SK-N-SH (cell line): ENCODE results near the gene KLK3. TPM values are rescaled to one million over a fixed set of nuclear protein-coding genes. Genes with fewer than 3 reads are reported as not detected.

ENCODE experiments used
- CTCF ChIA-PET: fragments of 300-600, 350-600 bp; formaldehyde crosslinking; extraction: SDS; loops from one replicate; lab custom pipeline; 2021; lab: Yijun Ruan, JAX
- POLR2A ChIA-PET: fragments of 350-600 bp; sonication (Branson Sonifier 250); formaldehyde crosslinking; extraction: SDS; loops from one replicate; lab custom pipeline; 2020; ENCODE audit warnings: antibody characterized with exemption, inconsistent platforms; lab: Yijun Ruan, JAX
- DNase-seq: peaks from one replicate; pipeline ENCODE4 v3.0.0; 2012
- H2AFZ ChIP-seq: fragments of 200-600 bp; sonication (generic); 2 replicates; pipeline ENCODE4 v1.8.1; 2016; ENCODE audit warnings: antibody characterized with exemption, mild to moderate bottlenecking, low read depth
- H3F3A ChIP-seq: fragments of 200-600 bp; sonication (generic); replicated peaks from 2 replicates; pipeline ENCODE3; 2016; ENCODE audit warnings: antibody characterized with exemption, mild to moderate bottlenecking; ENCODE audit not compliant: insufficient read depth
- H3K27ac ChIP-seq, 2 experiments: fragments of 200-500 bp in 1 of 2; fragments of 200-600 bp in 1 of 2; sonication (Bioruptor generic) in 1 of 2; sonication (generic), shearing (Covaris generic) in 1 of 2; 2 replicates each; pipeline versions ENCODE4 v1.5.1 to v1.6.1; 2014 to 2016; ENCODE audit warnings: low read depth in 2 of 2, inconsistent platforms in 1 of 2, low read length in 1 of 2, mild to moderate bottlenecking in 1 of 2, mixed read lengths in 1 of 2
- H3K27me3 ChIP-seq: fragments of 200-600 bp; sonication (generic), shearing (Covaris generic); 2 replicates; pipeline ENCODE4 v1.6.1; 2016; ENCODE audit warnings: mixed run types; ENCODE audit not compliant: insufficient read depth
- H3K36me3 ChIP-seq, 2 experiments: fragments of 200-500 bp in 1 of 2; fragments of 200-600 bp in 1 of 2; sonication (Bioruptor generic) in 1 of 2; sonication (generic) in 1 of 2; replicated peaks in 1 of 2; 2 replicates each; pipeline versions ENCODE3 to v1.5.1; 2014 to 2016; ENCODE audit warnings: low read length in 1 of 2, mild to moderate bottlenecking in 1 of 2; ENCODE audit not compliant: insufficient read depth in 2 of 2, control insufficient read depth in 1 of 2
- H3K4me1 ChIP-seq, 2 experiments: fragments of 200-500 bp in 1 of 2; fragments of 200-600 bp in 1 of 2; sonication (Bioruptor generic) in 1 of 2; sonication (generic), shearing (Covaris generic) in 1 of 2; 2 replicates each; pipeline versions ENCODE4 v1.5.1 to v1.6.1; 2014 to 2016; ENCODE audit warnings: low read depth in 1 of 2, low read length in 1 of 2, mixed run types in 1 of 2; ENCODE audit not compliant: insufficient read depth in 2 of 2, control insufficient read depth in 1 of 2
- H3K4me2 ChIP-seq: fragments of 200-600 bp; sonication (generic), shearing (Covaris generic); 2 replicates; pipeline ENCODE4 v1.6.1; 2017; ENCODE audit warnings: mixed run types
- H3K4me3 ChIP-seq, 2 experiments: fragments of 200-500 bp in 1 of 2; fragments of 200-600 bp in 1 of 2; sonication (Bioruptor generic) in 1 of 2; sonication (generic), shearing (Covaris generic) in 1 of 2; 2 replicates each; pipeline versions ENCODE4 v1.5.1 to v1.8.1; 2014 to 2016; ENCODE audit warnings: low read depth in 2 of 2, inconsistent platforms in 1 of 2, low read length in 1 of 2, mild to moderate bottlenecking in 1 of 2, mixed read lengths in 1 of 2, moderate library complexity in 1 of 2
- H3K79me2 ChIP-seq: fragments of 200-600 bp; sonication (generic); 2 replicates; pipeline ENCODE4 v1.8.1; 2017; ENCODE audit warnings: mild to moderate bottlenecking; ENCODE audit not compliant: insufficient read depth
- H3K9ac ChIP-seq: fragments of 200-600 bp; sonication (generic); 2 replicates; pipeline ENCODE4 v1.6.1; 2017; ENCODE audit warnings: mixed run types
- H3K9me2 ChIP-seq: fragments of 200-600 bp; sonication (generic); 2 replicates; pipeline ENCODE4 v1.6.1; 2017; ENCODE audit warnings: mixed run types
- H3K9me3 ChIP-seq: fragments of 200-600 bp; sonication (generic); 2 replicates; pipeline ENCODE4 v1.6.1; 2017; ENCODE audit warnings: mixed run types, mild to moderate bottlenecking, moderate library complexity
- H4K20me1 ChIP-seq: fragments of 200-600 bp; sonication (generic); 2 replicates; pipeline ENCODE4 v1.6.1; 2017; ENCODE audit warnings: mild to moderate bottlenecking, mixed run types; ENCODE audit not compliant: insufficient read depth
- CHD2 ChIP-seq: fragments of 150-350 bp; IDR thresholded peaks from 2 replicates; pipeline ENCODE4 v1.6.1; 2018; ENCODE audit warnings: low read length; ENCODE audit not compliant: partially characterized antibody
- ELF1 ChIP-seq: IDR thresholded peaks from 2 replicates; pipeline ENCODE4 v1.4.0; 2012
- EP300 ChIP-seq, 2 experiments: IDR thresholded peaks; 2 replicates each; pipeline versions ENCODE4 v1.4.0 to v1.6.1; 2012; ENCODE audit warnings: borderline replicate concordance in 1 of 2, low read depth in 1 of 2, low read length in 1 of 2
- GATA2 ChIP-seq: sonication (generic); formaldehyde crosslinking; IDR thresholded peaks from 2 replicates; pipeline ENCODE4 v1.5.0; 2020; ENCODE audit warnings: mild to moderate bottlenecking, missing genetic modification reagents
- JUND ChIP-seq: IDR thresholded peaks from 2 replicates; pipeline ENCODE4 v1.4.0; 2012
- MXI1 ChIP-seq: IDR thresholded peaks from 2 replicates; pipeline ENCODE4 v1.6.1; 2012; ENCODE audit warnings: mild to moderate bottlenecking, low read depth, low read length, improper control_type of control experiment
- NFIC ChIP-seq: IDR thresholded peaks from 2 replicates; pipeline ENCODE4 v1.4.0; 2012; ENCODE audit warnings: borderline replicate concordance
- NRF1 ChIP-seq: IDR thresholded peaks from 2 replicates; pipeline ENCODE4 v1.6.1; 2012; ENCODE audit warnings: low read depth, mild to moderate bottlenecking, low read length
- POLR2AphosphoS5 ChIP-seq: IDR thresholded peaks from 2 replicates; pipeline ENCODE4 v1.6.1; 2012; ENCODE audit warnings: low read depth, low read length
- RAD21 ChIP-seq: IDR thresholded peaks from 2 replicates; pipeline ENCODE4 v1.6.1; 2012; ENCODE audit warnings: mild to moderate bottlenecking, low read length
- RCOR1 ChIP-seq: fragments of 150-350 bp; IDR thresholded peaks from 2 replicates; pipeline ENCODE4 v1.6.1; 2017; ENCODE audit warnings: antibody characterized with exemption, low read length
- RXRA ChIP-seq: IDR thresholded peaks from 2 replicates; pipeline ENCODE4 v1.4.0; 2012; ENCODE audit warnings: low read depth, mild to moderate bottlenecking, borderline replicate concordance
- SIN3A ChIP-seq: IDR thresholded peaks from 2 replicates; pipeline ENCODE4 v1.6.1; 2012; ENCODE audit warnings: low read depth, mild to moderate bottlenecking, low read length, moderate library complexity, borderline replicate concordance
- TCF12 ChIP-seq: IDR thresholded peaks from 2 replicates; pipeline ENCODE4 v1.4.0; 2012
- YY1 ChIP-seq: IDR thresholded peaks from 2 replicates; pipeline ENCODE4 v1.4.0; 2012; ENCODE audit warnings: low read depth, mild to moderate bottlenecking
- WGBS: methylation state at CpG from one replicate; pipeline ENCODE4 v1.1.6; 2017; ENCODE audit warnings: low lambda C conversion rate; 5-methylcytosine and 5-hydroxymethylcytosine counted together
- polyA plus RNA-seq, 3 experiments: library from polyadenylated mRNA; depleted of rRNA; stranded (reverse); fragments of >200 nt; gene quantifications; 2 replicates each; pipeline ENCODE4 v1.2.3, GENCODE V29; 2012
- TF ChIP-seq, protein P1 (sequence below): IDR thresholded peaks from 2 replicates; pipeline ENCODE4 v1.4.0; 2012; ENCODE audit warnings: low read depth, borderline replicate concordance
- TF ChIP-seq, protein P2 (sequence below): fragments of 150-350 bp; IDR thresholded peaks from 2 replicates; pipeline ENCODE4 v1.6.1; 2017; ENCODE audit warnings: antibody characterized with exemption, low read length, low read depth, borderline replicate concordance

KLK3 gene
- polyA plus RNA-seq, 1 of the 3 experiments (the other 2 are of a cell fraction): not detected

DNA sequence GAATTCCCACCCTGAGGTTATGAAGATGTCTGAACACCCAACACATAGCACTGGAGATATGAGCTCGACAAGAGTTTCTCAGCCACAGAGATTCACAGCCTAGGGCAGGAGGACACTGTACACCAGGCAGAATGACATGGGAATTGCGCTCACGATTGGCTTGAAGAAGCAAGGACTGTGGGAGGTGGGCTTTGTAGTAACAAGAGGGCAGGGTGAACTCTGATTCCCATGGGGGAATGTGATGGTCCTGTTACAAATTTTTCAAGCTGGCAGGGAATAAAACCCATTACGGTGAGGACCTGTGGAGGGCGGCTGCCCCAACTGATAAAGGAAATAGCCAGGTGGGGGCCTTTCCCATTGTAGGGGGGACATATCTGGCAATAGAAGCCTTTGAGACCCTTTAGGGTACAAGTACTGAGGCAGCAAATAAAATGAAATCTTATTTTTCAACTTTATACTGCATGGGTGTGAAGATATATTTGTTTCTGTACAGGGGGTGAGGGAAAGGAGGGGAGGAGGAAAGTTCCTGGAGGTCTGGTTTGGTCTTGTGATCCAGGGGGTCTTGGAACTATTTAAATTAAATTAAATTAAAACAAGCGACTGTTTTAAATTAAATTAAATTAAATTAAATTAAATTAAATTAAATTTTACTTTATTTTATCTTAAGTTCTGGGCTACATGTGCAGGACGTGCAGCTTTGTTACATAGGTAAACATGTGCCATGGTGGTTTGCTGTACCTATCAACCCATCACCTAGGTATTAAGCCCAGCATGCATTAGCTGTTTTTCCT is 7.0 kb downstream of the KLK3 start:
- TF ChIP-seq GATA2 (CRISPR knock-in tag) (no peak), JUND (no peak), ELF1 (no peak), TCF12 (no peak), MXI1 (no peak), SIN3A (no peak), YY1 (no peak), RCOR1 (no peak), NRF1 (no peak), CHD2 (no peak), RAD21 (no peak), NFIC (no peak), RXRA (no peak), POLR2AphosphoS5 (no peak), EP300 (IDR thresholded peaks at IDR 0.05; ENCODE audit: borderline replicate concordance in 1 of 2, low read depth in 1 of 2, low read length in 1 of 2) (no peak)
- TF ChIP-seq, protein P1, sequence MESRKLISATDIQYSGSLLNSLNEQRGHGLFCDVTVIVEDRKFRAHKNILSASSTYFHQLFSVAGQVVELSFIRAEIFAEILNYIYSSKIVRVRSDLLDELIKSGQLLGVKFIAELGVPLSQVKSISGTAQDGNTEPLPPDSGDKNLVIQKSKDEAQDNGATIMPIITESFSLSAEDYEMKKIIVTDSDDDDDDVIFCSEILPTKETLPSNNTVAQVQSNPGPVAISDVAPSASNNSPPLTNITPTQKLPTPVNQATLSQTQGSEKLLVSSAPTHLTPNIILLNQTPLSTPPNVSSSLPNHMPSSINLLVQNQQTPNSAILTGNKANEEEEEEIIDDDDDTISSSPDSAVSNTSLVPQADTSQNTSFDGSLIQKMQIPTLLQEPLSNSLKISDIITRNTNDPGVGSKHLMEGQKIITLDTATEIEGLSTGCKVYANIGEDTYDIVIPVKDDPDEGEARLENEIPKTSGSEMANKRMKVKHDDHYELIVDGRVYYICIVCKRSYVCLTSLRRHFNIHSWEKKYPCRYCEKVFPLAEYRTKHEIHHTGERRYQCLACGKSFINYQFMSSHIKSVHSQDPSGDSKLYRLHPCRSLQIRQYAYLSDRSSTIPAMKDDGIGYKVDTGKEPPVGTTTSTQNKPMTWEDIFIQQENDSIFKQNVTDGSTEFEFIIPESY: no peak
- TF ChIP-seq, protein P2, sequence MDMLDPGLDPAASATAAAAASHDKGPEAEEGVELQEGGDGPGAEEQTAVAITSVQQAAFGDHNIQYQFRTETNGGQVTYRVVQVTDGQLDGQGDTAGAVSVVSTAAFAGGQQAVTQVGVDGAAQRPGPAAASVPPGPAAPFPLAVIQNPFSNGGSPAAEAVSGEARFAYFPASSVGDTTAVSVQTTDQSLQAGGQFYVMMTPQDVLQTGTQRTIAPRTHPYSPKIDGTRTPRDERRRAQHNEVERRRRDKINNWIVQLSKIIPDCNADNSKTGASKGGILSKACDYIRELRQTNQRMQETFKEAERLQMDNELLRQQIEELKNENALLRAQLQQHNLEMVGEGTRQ: no peak
- Histone ChIP-seq H3K4me1 (no peaks in the 10 kb centered on the region), H3K9me3 (no peaks in the 10 kb centered on the region), H2AFZ (no peak overlapping the region), H3K27me3 (peaks cover 40% of the 10 kb centered on the region; the same call in 1 of the 2 replicates), H4K20me1 (no peaks in the 10 kb centered on the region), H3K79me2 (no peaks in the 10 kb centered on the region), H3K4me3 (no peak overlapping the region), H3K4me2 (no peak overlapping the region), H3K9ac (no peak overlapping the region), H3F3A (no peaks in the 10 kb centered on the region), H3K9me2 (no peaks in the 10 kb centered on the region), H3K36me3 (no peaks in the 10 kb centered on the region), H3K27ac (no peak overlapping the region)
- CTCF ChIA-PET: no interaction called here
- no peak for DNase-seq
- WGBS: 18% methylated on average over 7 of the region's 7 CpGs
- POLR2A ChIA-PET: no interaction called here
